Putamen (tissue), 1 donor: ENCODE data around the gene GALNT8.
"Not testable (repeated sequence)": the region's sequence is repeated elsewhere in the genome, so short reads cannot be mapped to it uniquely, and the experiment has no call there.

Experiments
- DNase-seq: peaks from one replicate; pipeline ENCODE4 v3.0.0-alpha.2; 2016; ENCODE audit warnings: low spot score

GALNT8 gene

GRCh38 chr12:4743046-4743445 lies 22.8 kb downstream of the GALNT8 start:
- no peak for DNase-seq

GRCh38 chr12:4744709-4745108 lies 24.5 kb downstream of the GALNT8 start:
- no peak for DNase-seq

GRCh38 chr12:4745249-4745648 lies 25.0 kb downstream of the GALNT8 start:
- no peak for DNase-seq

- DNase-seq: not testable (repeated sequence)
Observed at GRCh38 chr12:4751654-4752053, 31.5 kb downstream of the GALNT8 start.

- DNase-seq: no peak
Observed at GRCh38 chr12:4762773-4763172, 42.6 kb downstream of the GALNT8 start.

- no peak for DNase-seq
Observed at GRCh38 chr12:4763549-4763948, 43.3 kb downstream of the GALNT8 start.

GRCh38 chr12:4766445-4766844 lies 46.2 kb downstream of the GALNT8 start:
- DNase-seq: no peak

GRCh38 chr12:4767186-4767585 lies 47.0 kb downstream of the GALNT8 start:
- no peak for DNase-seq

GRCh38 chr12:4768341-4768740 lies 48.1 kb downstream of the GALNT8 start:
- DNase-seq: no peak

- no peak for DNase-seq
Observed at GRCh38 chr12:4769073-4769472, 48.9 kb downstream of the GALNT8 start.

GRCh38 chr12:4771172-4771959 lies 51.2 kb downstream of the GALNT8 start:
- no peak for DNase-seq

GRCh38 chr12:4771960-4772566 lies 51.9 kb downstream of the GALNT8 start:
- no peak for DNase-seq

- no peak for DNase-seq
Observed at GRCh38 chr12:4775936-4776335, 55.7 kb downstream of the GALNT8 start.

- DNase-seq: no peak
Observed at GRCh38 chr12:4779749-4780148, 59.5 kb downstream of the GALNT8 start.

- DNase-seq: peak; percentile 70
Observed at GRCh38 chr12:4780641-4781611, 60.7 kb downstream of the GALNT8 start.

GRCh38 chr12:4784404-4785054 lies 64.3 kb downstream of the GALNT8 start:
- DNase-seq: no peak

- no peak for DNase-seq
Observed at GRCh38 chr12:4786795-4787194, 66.6 kb downstream of the GALNT8 start.

- DNase-seq: no peak
Observed at GRCh38 chr12:4787965-4788364, 67.8 kb downstream of the GALNT8 start.

- DNase-seq: no peak
Observed at GRCh38 chr12:4789776-4790175, 69.6 kb downstream of the GALNT8 start.

GRCh38 chr12:4791497-4791896 lies 71.3 kb downstream of the GALNT8 start:
- DNase-seq: no peak

- no peak for DNase-seq
Observed at GRCh38 chr12:4794491-4794890, 74.3 kb downstream of the GALNT8 start.

- DNase-seq: no peak
Observed at GRCh38 chr12:4796216-4796615, 76.0 kb downstream of the GALNT8 start.
